Measurements from ENCODE around the gene UPF2.

GRCh38 chr10:11885437-11886137 is 157.0 kb downstream of the UPF2 start:
- TF ChIP-seq CTCF (IDR thresholded peaks at IDR 0.05) (no peak), EZH2 (IDR thresholded peaks at IDR 0.05; ENCODE audit: borderline replicate concordance, insufficient read depth, low read depth, low read length, poor library complexity, severe bottlenecking) (no peak)

All from B cell (primary cell).